Epidermal melanocyte (primary cell): ENCODE results near the gene PRR9.

Source experiments
- DNase-seq: peaks from one replicate; pipeline ENCODE4 v3.0.0; 2011; ENCODE audit warnings: low spot score; ENCODE audit not compliant: insufficient read length

Gene PRR9

DNA sequence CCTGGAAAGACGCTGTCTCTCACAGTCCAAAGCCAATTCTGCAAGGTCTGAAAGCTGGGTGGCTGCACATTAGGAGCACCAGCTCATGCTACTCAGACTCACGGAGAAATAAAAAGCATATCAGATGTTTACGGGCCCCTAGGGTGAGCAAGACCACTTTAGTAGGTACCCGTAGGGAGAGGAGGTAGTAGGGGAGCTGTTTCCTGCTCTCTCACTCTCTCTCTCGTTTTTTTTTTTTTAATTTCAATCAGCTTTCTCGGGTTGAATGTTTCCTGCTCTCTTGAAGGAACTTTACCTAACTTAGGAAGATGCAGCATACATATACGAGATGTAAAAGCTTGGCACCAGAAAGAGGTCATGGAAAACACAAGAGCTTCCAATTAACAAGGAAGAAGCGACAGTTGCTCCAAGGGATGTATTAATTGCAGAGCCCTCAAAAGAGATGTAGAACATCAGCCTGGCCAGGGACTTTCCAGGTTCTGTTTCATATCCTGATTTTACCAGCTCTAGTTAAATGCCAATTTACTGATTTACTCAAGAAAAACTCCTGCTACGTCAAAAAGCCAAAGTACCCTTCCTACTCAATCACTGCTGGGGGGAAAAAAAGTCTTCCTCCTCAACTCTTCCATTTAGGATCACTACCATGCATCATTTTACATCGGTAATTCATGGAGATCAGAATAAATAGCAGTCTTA is 45.2 kb downstream of the PRR9 start:
- DNase-seq, result no peak

DNA sequence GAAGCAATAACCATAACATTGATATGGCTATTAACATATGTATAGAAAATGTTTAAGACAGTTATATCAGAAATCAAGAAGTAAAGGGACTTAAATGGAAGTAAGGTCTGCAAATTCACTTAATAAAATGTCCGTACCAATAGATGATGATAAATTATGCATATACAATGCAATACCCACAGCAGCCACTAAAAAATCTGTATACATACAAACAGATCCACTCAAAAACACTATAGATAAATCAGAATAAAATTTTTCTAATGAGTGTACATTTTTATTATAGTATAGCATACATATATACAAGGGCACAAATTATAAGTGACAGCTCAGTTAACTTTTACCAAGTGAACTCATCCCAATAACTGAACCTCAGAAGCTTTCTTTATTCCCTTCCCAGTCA is 48.1 kb downstream of the PRR9 start:
- no peak for DNase-seq
